Left ventricle myocardium inferior (tissue), 1 donor: ENCODE results near the gene ANKH. TPM values are rescaled to one million over a fixed set of nuclear protein-coding genes. Genes with fewer than 3 reads are reported as not detected.

Source experiments
- DNase-seq: peaks from one replicate; pipeline ENCODE4 v3.0.0-alpha.2; 2020
- H3K27ac ChIP-seq: fragments of 200-600 bp; replicated peaks from 2 replicates; pipeline ENCODE4 v1.8.0; 2021
- H3K27me3 ChIP-seq: fragments of 200-600 bp; 2 replicates; pipeline ENCODE4 v1.8.0; 2021; ENCODE audit warnings: low read depth
- H3K36me3 ChIP-seq: fragments of 200-600 bp; 2 replicates; pipeline ENCODE4 v1.8.0; 2021
- H3K4me1 ChIP-seq: fragments of 200-600 bp; 2 replicates; pipeline ENCODE4 v1.8.0; 2021
- H3K4me3 ChIP-seq: fragments of 200-600 bp; 2 replicates; pipeline ENCODE4 v1.8.0; 2021; ENCODE audit warnings: mild to moderate bottlenecking, moderate library complexity
- H3K9me3 ChIP-seq: fragments of 200-600 bp; replicated peaks from 2 replicates; pipeline ENCODE4 v1.8.0; 2021
- CTCF ChIP-seq: fragments of 200-600 bp; IDR thresholded peaks from 2 replicates; pipeline ENCODE4 v1.8.0; 2021; ENCODE audit warnings: antibody characterized with exemption, mild to moderate bottlenecking, borderline replicate concordance
- intact Hi-C: fragments of 100-400 bp; cut with micrococcal nuclease; formaldehyde crosslinking; loops from one replicate; pipeline ENCODE4 v1.11.0; 2022
- total RNA-seq: library from RNA; stranded (reverse); fragmentation: NEBNext Ultra II Directional; extraction: Animal tissue kit (Norgen Biotek cat#: 25700); gene quantifications from one replicate; pipeline ENCODE4 v1.2.1, GENCODE V29; 2021
- donor health status: DM: no; HTN: yes; CAD: no; lungs with severe emphysema.

ANKH gene
- total RNA-seq, 1 donor from 2014 or later, result 227 TPM

DNA sequence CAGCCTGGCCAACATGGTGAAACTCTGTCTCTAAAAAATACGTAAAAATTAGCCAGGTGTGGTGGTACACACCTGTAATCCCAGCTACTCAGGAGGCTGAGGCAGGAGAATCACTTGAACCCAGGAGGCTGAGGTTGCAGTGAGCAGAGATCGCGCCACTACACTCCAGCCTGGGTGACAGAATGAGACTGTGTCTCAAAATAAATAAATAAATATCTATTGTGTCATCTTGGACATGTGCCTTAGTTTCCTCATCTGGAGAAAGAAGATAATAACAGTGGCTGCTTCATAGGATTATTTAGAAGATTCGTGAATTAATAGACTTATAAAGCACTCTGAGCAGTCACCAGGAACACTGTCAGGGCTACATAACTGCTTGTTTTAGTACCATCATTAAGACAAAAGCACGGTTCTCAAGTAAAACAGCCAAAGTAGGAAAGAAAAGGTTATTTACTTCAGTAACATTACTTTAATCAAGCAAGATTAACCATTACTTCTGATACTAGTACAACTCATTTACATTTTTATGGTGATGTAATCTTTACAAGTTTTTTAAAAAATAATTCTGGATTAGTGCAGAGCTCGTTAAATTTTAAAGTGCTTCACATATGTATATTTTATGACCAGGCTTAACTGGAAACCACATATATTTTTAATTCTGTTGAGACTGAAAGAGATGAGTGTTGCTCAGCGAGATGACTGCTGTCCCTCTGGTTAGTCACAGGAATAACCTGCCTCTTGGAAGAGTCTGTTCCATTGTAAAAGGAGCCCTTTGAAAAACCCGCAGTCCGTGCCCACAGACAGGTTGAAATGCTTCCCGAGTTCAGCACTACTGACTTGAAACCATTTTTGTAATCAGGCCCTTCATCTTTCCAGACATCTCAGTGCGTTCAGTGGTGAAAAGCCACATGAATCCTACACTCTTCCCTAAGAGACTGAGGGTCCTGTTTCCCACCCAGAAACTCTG lies 36.7 kb downstream of the ANKH start:
- no peak overlapping the region for H3K27ac ChIP-seq
- H3K36me3 ChIP-seq, result peaks cover 4% of the 10 kb centered on the region
- H3K27me3 ChIP-seq, result no peaks in the 10 kb centered on the region
- no peak overlapping the region for H3K4me3 ChIP-seq
- peaks cover 56% of the 10 kb centered on the region for H3K4me1 ChIP-seq
- no peak for DNase-seq
- peaks cover 4% of the 10 kb centered on the region for H3K9me3 ChIP-seq
- intact Hi-C loops, result no loop called here
- no peak for TF ChIP-seq CTCF

DNA sequence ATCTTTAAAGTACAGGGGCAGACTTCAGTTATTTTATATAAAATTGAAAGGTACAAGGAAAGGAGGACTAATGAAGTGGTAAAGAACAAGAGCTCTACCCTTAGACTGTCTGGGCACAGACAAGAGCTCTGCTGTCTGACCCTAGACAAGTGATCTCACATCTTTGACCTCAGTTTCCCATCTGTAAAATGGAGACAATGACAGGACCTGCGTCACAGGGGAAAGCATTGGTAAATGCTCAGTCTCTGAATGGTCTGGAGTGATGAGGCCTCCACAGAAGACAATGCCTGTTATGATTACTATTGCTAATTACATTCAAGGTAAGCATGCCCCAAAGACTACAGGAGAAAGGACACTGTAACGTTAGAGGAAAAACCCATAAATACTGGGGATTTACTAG lies 37.5 kb downstream of the ANKH start:
- no peaks in the 10 kb centered on the region for H3K27me3 ChIP-seq
- peaks cover 4% of the 10 kb centered on the region for H3K9me3 ChIP-seq
- DNase-seq, result no peak
- peaks cover 62% of the 10 kb centered on the region for H3K4me1 ChIP-seq
- no peak overlapping the region for H3K27ac ChIP-seq
- no peak overlapping the region for H3K4me3 ChIP-seq
- intact Hi-C loops, result no loop called here
- no peak for TF ChIP-seq CTCF
- H3K36me3 ChIP-seq, result peaks cover 4% of the 10 kb centered on the region

GRCh38 chr5:14831006-14831338 lies 40.6 kb downstream of the ANKH start:
- Histone ChIP-seq H3K4me3 (no peak overlapping the region), H3K27me3 (no peaks in the 10 kb centered on the region), H3K36me3 (peaks cover 7% of the 10 kb centered on the region), H3K27ac (no peak overlapping the region), H3K4me1 (peaks cover 84% of the 10 kb centered on the region), H3K9me3 (no peaks in the 10 kb centered on the region)
- intact Hi-C loops, result no loop called here
- no peak for TF ChIP-seq CTCF
- no peak for DNase-seq

GRCh38 chr5:14830210-14831005 lies 41.2 kb downstream of the ANKH start:
- no peak for DNase-seq
- intact Hi-C loops, result no loop called here
- Histone ChIP-seq H3K36me3 (peaks cover 7% of the 10 kb centered on the region), H3K4me1 (peaks cover 86% of the 10 kb centered on the region), H3K9me3 (no peaks in the 10 kb centered on the region), H3K27ac (no peak overlapping the region), H3K27me3 (no peaks in the 10 kb centered on the region), H3K4me3 (no peak overlapping the region)
- TF ChIP-seq CTCF, result no peak

GRCh38 chr5:14829396-14829795 lies 42.2 kb downstream of the ANKH start:
- H3K36me3 ChIP-seq, result peaks cover 7% of the 10 kb centered on the region
- no peaks in the 10 kb centered on the region for H3K27me3 ChIP-seq
- intact Hi-C loops, result no loop called here
- H3K27ac ChIP-seq, result no peak overlapping the region
- DNase-seq, result no peak
- no peak overlapping the region for H3K4me3 ChIP-seq
- H3K4me1 ChIP-seq, result peaks cover 86% of the 10 kb centered on the region
- H3K9me3 ChIP-seq, result no peaks in the 10 kb centered on the region
- TF ChIP-seq CTCF, result no peak
